ENCODE data around the gene EHBP1.

EHBP1 gene

GRCh38 chr2:63035169-63035568 lies 329.7 kb downstream of the EHBP1 start:
- DNase-seq, result no peak

GRCh38 chr2:63035660-63036059 lies 330.1 kb downstream of the EHBP1 start:
- DNase-seq, result no peak

- no peak for DNase-seq
Observed at GRCh38 chr2:63038034-63038433, 332.5 kb downstream of the EHBP1 start.

- no peak for DNase-seq
Observed at GRCh38 chr2:63040586-63040985, 335.1 kb downstream of the EHBP1 start.

- no peak for DNase-seq
Observed at GRCh38 chr2:63041592-63041991, 336.1 kb downstream of the EHBP1 start.

- no peak for DNase-seq
Observed at GRCh38 chr2:63044362-63045327, 339.1 kb downstream of the EHBP1 start.

GRCh38 chr2:63046552-63046951 lies 341.0 kb downstream of the EHBP1 start:
- no peak for DNase-seq

- no peak for DNase-seq
Observed at GRCh38 chr2:63046961-63047320, 341.4 kb downstream of the EHBP1 start.

- DNase-seq, result peak in 1 of 2 donors; percentile 34
Observed at GRCh38 chr2:63047321-63048279, 342.1 kb downstream of the EHBP1 start.

- peak in 1 of 2 donors; percentile 37 for DNase-seq
Observed at GRCh38 chr2:63048367-63049171, 343.1 kb downstream of the EHBP1 start.

GRCh38 chr2:63049211-63049969 lies 343.9 kb downstream of the EHBP1 start:
- peak in 1 of 2 donors; percentile 27 for DNase-seq

- DNase-seq, result no peak
Observed at GRCh38 chr2:63049970-63050333, 344.4 kb downstream of the EHBP1 start.

- peak in 1 of 2 donors; percentile 26 for DNase-seq
Observed at GRCh38 chr2:63050334-63051041, 345.0 kb downstream of the EHBP1 start, which contains the start of gene OTX1. Gene OTX1 (plus strand): TSS chr2:63050830. CDS start chr2:63052991, 2,161 bp downstream.

GRCh38 chr2:63051042-63051794 lies 345.7 kb downstream of the EHBP1 start:
- DNase-seq, result peak in 1 of 2 donors; percentile 38

- peak in 1 of 2 donors; percentile 38 for DNase-seq
Observed at GRCh38 chr2:63051795-63052333, 346.4 kb downstream of the EHBP1 start.

- DNase-seq, result peak in 1 of 2 donors; percentile 15
Observed at GRCh38 chr2:63052411-63053080, 347.0 kb downstream of the EHBP1 start.

- DNase-seq, result peak in 1 of 2 donors; percentile 10
Observed at GRCh38 chr2:63053081-63053888, 347.8 kb downstream of the EHBP1 start.

GRCh38 chr2:63053889-63054602 lies 348.5 kb downstream of the EHBP1 start:
- DNase-seq, result peak; percentile 30 to 42

Measured in bone marrow (tissue), 2 donors.